ENCODE data around the gene CLCN1. TPM values are rescaled to one million over a fixed set of nuclear protein-coding genes. Genes with fewer than 3 reads are reported as not detected.

CLCN1 gene
- total RNA-seq, 1 experiment from 2014 or later, result not detected

GRCh38 chr7:143281529-143281928, 34.4 kb upstream of the CLCN1 start:
- intact Hi-C loops (cut with micrococcal nuclease; ENCODE audit: unreplicated experiment), result no loop called here
- H3K36me3 ChIP-seq (ENCODE audit: insufficient read depth, low read length, poor library complexity, severe bottlenecking), result no peaks in the 10 kb centered on the region
- CTCF ChIA-PET, result no interaction called here
- H3K4me1 ChIP-seq (ENCODE audit: insufficient read depth, low read length, poor library complexity, severe bottlenecking), result peaks cover 14% of the 10 kb centered on the region
- TF ChIP-seq EZH2 (IDR thresholded peaks at IDR 0.05; ENCODE audit: borderline replicate concordance, low read depth, low read length, poor library complexity, severe bottlenecking), result no peak
- TF ChIP-seq, protein P1, sequence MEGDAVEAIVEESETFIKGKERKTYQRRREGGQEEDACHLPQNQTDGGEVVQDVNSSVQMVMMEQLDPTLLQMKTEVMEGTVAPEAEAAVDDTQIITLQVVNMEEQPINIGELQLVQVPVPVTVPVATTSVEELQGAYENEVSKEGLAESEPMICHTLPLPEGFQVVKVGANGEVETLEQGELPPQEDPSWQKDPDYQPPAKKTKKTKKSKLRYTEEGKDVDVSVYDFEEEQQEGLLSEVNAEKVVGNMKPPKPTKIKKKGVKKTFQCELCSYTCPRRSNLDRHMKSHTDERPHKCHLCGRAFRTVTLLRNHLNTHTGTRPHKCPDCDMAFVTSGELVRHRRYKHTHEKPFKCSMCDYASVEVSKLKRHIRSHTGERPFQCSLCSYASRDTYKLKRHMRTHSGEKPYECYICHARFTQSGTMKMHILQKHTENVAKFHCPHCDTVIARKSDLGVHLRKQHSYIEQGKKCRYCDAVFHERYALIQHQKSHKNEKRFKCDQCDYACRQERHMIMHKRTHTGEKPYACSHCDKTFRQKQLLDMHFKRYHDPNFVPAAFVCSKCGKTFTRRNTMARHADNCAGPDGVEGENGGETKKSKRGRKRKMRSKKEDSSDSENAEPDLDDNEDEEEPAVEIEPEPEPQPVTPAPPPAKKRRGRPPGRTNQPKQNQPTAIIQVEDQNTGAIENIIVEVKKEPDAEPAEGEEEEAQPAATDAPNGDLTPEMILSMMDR (conservative IDR thresholded peaks at IDR 0.05; ENCODE audit: low read depth, low read length), result no peak
- no peak overlapping the region for H3K4me3 ChIP-seq (ENCODE audit: low read depth, low read length, poor library complexity, severe bottlenecking)
- BruUV-seq (replicated peaks), result no TSS peak
- DNase-seq (ENCODE audit: low spot score), result no peak
- no peaks in the 10 kb centered on the region for H3K9me3 ChIP-seq (ENCODE audit: low read depth, low read length, poor library complexity, severe bottlenecking)
- POLR2A ChIA-PET (ENCODE audit: low non-redundant PET), result no interaction called here
- no peaks in the 10 kb centered on the region for H3K27me3 ChIP-seq (replicated peaks; ENCODE audit: insufficient read depth, low read depth, low read length, poor library complexity)
- no peak overlapping the region for H3K27ac ChIP-seq (ENCODE audit: low read depth, low read length, poor library complexity, severe bottlenecking)

DNA sequence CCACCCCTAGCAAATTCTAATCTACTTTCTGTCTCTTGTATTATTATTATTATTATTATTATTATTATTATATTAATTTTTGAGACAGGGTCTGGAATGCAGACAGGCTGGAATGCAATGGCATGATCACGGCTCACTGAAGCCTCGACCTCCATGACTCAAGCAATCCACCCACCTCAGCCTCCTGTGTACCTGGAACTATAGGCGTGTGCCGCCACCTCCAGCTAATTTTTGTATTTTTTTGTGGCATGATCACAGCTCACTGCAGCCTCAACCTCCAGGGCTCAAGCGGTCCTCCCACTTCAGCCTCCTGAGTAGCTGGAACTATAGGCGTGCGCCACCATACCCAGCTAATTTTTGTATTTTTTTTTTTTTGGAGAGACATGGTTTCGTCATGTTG, 33.8 kb upstream of the CLCN1 start:
- no peak for DNase-seq (ENCODE audit: low spot score)
- ChIA-PET CTCF (no interaction called here), POLR2A (ENCODE audit: low non-redundant PET) (no interaction called here)
- TF ChIP-seq EZH2 (IDR thresholded peaks at IDR 0.05; ENCODE audit: borderline replicate concordance, low read depth, low read length, poor library complexity, severe bottlenecking), result no peak
- TF ChIP-seq, protein P1 (conservative IDR thresholded peaks at IDR 0.05; ENCODE audit: low read depth, low read length), result no peak
- no TSS peak for BruUV-seq (replicated peaks)
- Histone ChIP-seq H3K36me3 (ENCODE audit: insufficient read depth, low read length, poor library complexity, severe bottlenecking) (no peaks in the 10 kb centered on the region), H3K4me1 (ENCODE audit: insufficient read depth, low read length, poor library complexity, severe bottlenecking) (peaks cover 14% of the 10 kb centered on the region), H3K4me3 (ENCODE audit: low read depth, low read length, poor library complexity, severe bottlenecking) (no peak overlapping the region), H3K27ac (ENCODE audit: low read depth, low read length, poor library complexity, severe bottlenecking) (no peak overlapping the region), H3K9me3 (ENCODE audit: low read depth, low read length, poor library complexity, severe bottlenecking) (no peaks in the 10 kb centered on the region), H3K27me3 (replicated peaks; ENCODE audit: insufficient read depth, low read depth, low read length, poor library complexity) (no peaks in the 10 kb centered on the region)
- intact Hi-C loops (cut with micrococcal nuclease; ENCODE audit: unreplicated experiment), result no loop called here

GRCh38 chr7:143283381-143283780, 32.5 kb upstream of the CLCN1 start:
- no TSS peak for BruUV-seq (replicated peaks)
- POLR2A ChIA-PET (ENCODE audit: low non-redundant PET), result no interaction called here
- Histone ChIP-seq H3K27ac (ENCODE audit: low read depth, low read length, poor library complexity, severe bottlenecking) (no peak overlapping the region), H3K4me3 (ENCODE audit: low read depth, low read length, poor library complexity, severe bottlenecking) (no peak overlapping the region), H3K36me3 (ENCODE audit: insufficient read depth, low read length, poor library complexity, severe bottlenecking) (no peaks in the 10 kb centered on the region), H3K27me3 (replicated peaks; ENCODE audit: insufficient read depth, low read depth, low read length, poor library complexity) (no peaks in the 10 kb centered on the region), H3K4me1 (ENCODE audit: insufficient read depth, low read length, poor library complexity, severe bottlenecking) (peaks cover 14% of the 10 kb centered on the region), H3K9me3 (ENCODE audit: low read depth, low read length, poor library complexity, severe bottlenecking) (no peaks in the 10 kb centered on the region)
- CTCF ChIA-PET, result no interaction called here
- no peak for TF ChIP-seq EZH2 (IDR thresholded peaks at IDR 0.05; ENCODE audit: borderline replicate concordance, low read depth, low read length, poor library complexity, severe bottlenecking)
- TF ChIP-seq, protein P1 (conservative IDR thresholded peaks at IDR 0.05; ENCODE audit: low read depth, low read length), result no peak
- DNase-seq (ENCODE audit: low spot score), result no peak
- intact Hi-C loops (cut with micrococcal nuclease; ENCODE audit: unreplicated experiment), result no loop called here

Data from A673 (cell line).